Measurements from ENCODE around the gene STPG1. TPM values are rescaled to one million over a fixed set of nuclear protein-coding genes. Genes with fewer than 3 reads are reported as not detected.

Gene STPG1
- total and polyA plus RNA-seq, 2 of the 13 experiments (the other 11 are each of a cell fraction or from before 2014, with no cell fraction given): 3.4 to 4.3 TPM

DNA sequence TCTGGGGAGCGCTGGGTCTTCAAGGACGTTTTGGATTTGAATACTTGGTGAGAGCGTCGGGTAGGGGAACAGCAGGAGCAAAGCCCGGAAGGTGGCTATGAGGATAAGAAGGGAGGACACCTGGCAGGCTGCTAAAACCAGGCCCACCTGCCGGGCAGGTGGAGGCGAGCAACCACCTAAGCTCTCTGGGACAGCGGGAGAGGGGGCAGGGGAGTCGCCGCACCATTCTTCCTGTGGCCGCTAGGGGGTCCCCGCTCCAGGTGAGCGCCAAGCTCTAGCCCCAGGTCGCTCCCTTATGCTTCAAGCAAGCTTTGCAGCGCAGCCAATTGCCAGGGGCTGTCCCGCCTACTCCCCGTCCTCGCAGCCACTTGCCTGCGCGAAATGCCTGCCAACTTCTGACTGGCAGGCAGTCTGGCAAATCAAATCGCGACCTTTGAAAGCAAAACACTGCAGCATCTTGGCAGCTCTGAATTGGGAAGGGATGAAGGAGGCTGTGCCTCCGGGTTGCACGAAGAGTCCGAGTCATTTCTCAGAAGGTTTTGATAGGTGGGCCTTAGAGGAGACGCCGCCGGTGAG is 1.8 kb upstream of the STPG1 start, which contains the start of gene NIPAL3:
Gene NIPAL3 (plus strand): TSS at position 469 of the 576 bp plus-strand sequence. CDS start 3,746 bp downstream, outside the sequence.
- Histone ChIP-seq H3K4me3 (replicated peaks in 1 of 3; ENCODE audit: insufficient read depth in 1 of 3, low read depth in 2 of 3, low read length in 3 of 3) (peak within 1 kb of the TSS; percentile 75 to 77 (median 75)), H3K4me2 (ENCODE audit: low read depth, low read length) (peak within 1 kb of the TSS; percentile 93), H4K20me1 (ENCODE audit: insufficient read depth, low read length) (no peaks in the 10 kb centered on the region), H2AFZ (ENCODE audit: low read length) (peak within 1 kb of the TSS; percentile 97), H3K9ac (ENCODE audit: insufficient read depth, low read depth, low read length) (peak within 1 kb of the TSS; percentile 47), H3K9me3 (ENCODE audit: low read length) (no peaks in the 10 kb centered on the region), H3K27me3 (ENCODE audit: control insufficient read depth in 1 of 2, insufficient read depth in 2 of 2, low read length in 2 of 2) (no peaks in the 10 kb centered on the region; a peak in 1 of 5 replicates), H3K36me3 (replicated peaks in 1 of 2; ENCODE audit: control insufficient read depth in 1 of 2, insufficient read depth in 2 of 2, low read length in 2 of 2) (peaks cover 0 to 3% of the 10 kb centered on the region in 2 experiments; a peak in 1 of 5 replicates), H3K4me1 (ENCODE audit: insufficient read depth, low read length) (peaks cover 43% of the 10 kb centered on the region), H3K79me2 (ENCODE audit: insufficient read depth, low read length) (no peaks in the 10 kb centered on the region), H3K27ac (ENCODE audit: extremely low read length, insufficient read depth, low read length) (peak within 1 kb of the TSS; percentile 47)
- ChIA-PET POLR2A (interaction anchor here (0.7 to 1.9 kb wide), 9 partner anchors 8 to 290 kb away, joined by 3 to 11 read pairs (median 3); partner anchors contain the start of genes IFNLR1 and RCAN3), CTCF (ENCODE audit: low intra/inter-chr PET ratio, low total read pairs) (interaction anchor here (0.8 to 1.5 kb wide), 2 partner anchors 172 to 220 kb away, joined by 3 to 6 read pairs; no protein-coding TSS in a partner anchor)
- peak; percentile 94 for ATAC-seq
- DNase-seq (ENCODE audit: low spot score): peak; percentile 97
- WGBS (ENCODE audit: low lambda C conversion rate): 2% methylated on average over 11 of the region's 28 CpGs
- peak; percentile 98 for FAIRE-seq
- in situ Hi-C loops (cut with HindIII; ENCODE audit: extremely low pct_ligation_motif_present, low pct_unique_long_range_greater_than_20kb) (no loop called here), intact Hi-C loops (cut with micrococcal nuclease; ENCODE audit: unreplicated experiment) (loop anchor here (2.0 to 10.0 kb wide), 2 partner anchors 89 to 111 kb away; partner anchors contain the start of gene RCAN3)
- no TSS peak for BruUV-seq (replicated peaks)
- TF ChIP-seq ZNF136 (CRISPR knock-in tag; IDR thresholded peaks at IDR 0.05; ENCODE audit: low read depth): no peak
- no peak for TF ChIP-seq FOXP1 (IDR thresholded peaks at IDR 0.05)
- no peak for TF ChIP-seq FOXP1 (CRISPR knock-in tag; IDR thresholded peaks at IDR 0.05)
- TF ChIP-seq, protein P1, sequence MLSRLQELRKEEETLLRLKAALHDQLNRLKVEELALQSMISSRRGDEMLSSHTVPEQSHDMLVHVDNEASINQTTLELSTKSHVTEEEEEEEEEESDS (CRISPR knock-in tag; IDR thresholded peaks at IDR 0.05; ENCODE audit: borderline replicate concordance): no peak
- no peak for TF ChIP-seq ZNF10 (CRISPR knock-in tag; IDR thresholded peaks at IDR 0.05; ENCODE audit: borderline replicate concordance, low read depth)
- no peak for TF ChIP-seq ZNF703 (CRISPR knock-in tag; IDR thresholded peaks at IDR 0.05; ENCODE audit: borderline replicate concordance)
- peak; percentile 50 for TF ChIP-seq PTBP1 (IDR thresholded peaks at IDR 0.05; ENCODE audit: low read depth, low read length, poor library complexity, severe bottlenecking)
- TF ChIP-seq ZNF44 (CRISPR knock-in tag; IDR thresholded peaks at IDR 0.05): no peak
- TF ChIP-seq ZFYVE20 (CRISPR knock-in tag; IDR thresholded peaks at IDR 0.05; ENCODE audit: borderline replicate concordance, low read depth): no peak
- TF ChIP-seq EHMT2 (IDR thresholded peaks at IDR 0.05; ENCODE audit: borderline replicate concordance, low read depth, low read length): no peak
- TF ChIP-seq ZNF260 (CRISPR knock-in tag; IDR thresholded peaks at IDR 0.05; ENCODE audit: borderline replicate concordance, low read depth): no peak
- TF ChIP-seq ELF1 (CRISPR knock-in tag; IDR thresholded peaks at IDR 0.05): 0 out of 2 replicates have a peak, but pooled peaks have one; percentile 14
- TF ChIP-seq, protein P2, sequence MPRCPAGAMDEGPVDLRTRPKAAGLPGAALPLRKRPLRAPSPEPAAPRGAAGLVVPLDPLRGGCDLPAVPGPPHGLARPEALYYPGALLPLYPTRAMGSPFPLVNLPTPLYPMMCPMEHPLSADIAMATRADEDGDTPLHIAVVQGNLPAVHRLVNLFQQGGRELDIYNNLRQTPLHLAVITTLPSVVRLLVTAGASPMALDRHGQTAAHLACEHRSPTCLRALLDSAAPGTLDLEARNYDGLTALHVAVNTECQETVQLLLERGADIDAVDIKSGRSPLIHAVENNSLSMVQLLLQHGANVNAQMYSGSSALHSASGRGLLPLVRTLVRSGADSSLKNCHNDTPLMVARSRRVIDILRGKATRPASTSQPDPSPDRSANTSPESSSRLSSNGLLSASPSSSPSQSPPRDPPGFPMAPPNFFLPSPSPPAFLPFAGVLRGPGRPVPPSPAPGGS (CRISPR knock-in tag; IDR thresholded peaks at IDR 0.05): no peak
- TF ChIP-seq, protein P3, sequence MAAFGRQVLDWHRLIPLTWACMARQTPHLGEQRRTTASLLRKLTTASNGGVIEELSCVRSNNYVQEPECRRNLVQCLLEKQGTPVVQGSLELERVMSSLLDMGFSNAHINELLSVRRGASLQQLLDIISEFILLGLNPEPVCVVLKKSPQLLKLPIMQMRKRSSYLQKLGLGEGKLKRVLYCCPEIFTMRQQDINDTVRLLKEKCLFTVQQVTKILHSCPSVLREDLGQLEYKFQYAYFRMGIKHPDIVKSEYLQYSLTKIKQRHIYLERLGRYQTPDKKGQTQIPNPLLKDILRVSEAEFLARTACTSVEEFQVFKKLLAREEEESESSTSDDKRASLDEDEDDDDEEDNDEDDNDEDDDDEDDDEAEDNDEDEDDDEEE (CRISPR knock-in tag; IDR thresholded peaks at IDR 0.05): no peak
- no peak for TF ChIP-seq ZNF337 (CRISPR knock-in tag; IDR thresholded peaks at IDR 0.05; ENCODE audit: borderline replicate concordance, low read depth)
- TF ChIP-seq ZFP41 (CRISPR knock-in tag; IDR thresholded peaks at IDR 0.05; ENCODE audit: borderline replicate concordance): no peak
- TF ChIP-seq, protein P4, sequence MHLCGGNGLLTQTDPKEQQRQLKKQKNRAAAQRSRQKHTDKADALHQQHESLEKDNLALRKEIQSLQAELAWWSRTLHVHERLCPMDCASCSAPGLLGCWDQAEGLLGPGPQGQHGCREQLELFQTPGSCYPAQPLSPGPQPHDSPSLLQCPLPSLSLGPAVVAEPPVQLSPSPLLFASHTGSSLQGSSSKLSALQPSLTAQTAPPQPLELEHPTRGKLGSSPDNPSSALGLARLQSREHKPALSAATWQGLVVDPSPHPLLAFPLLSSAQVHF (CRISPR knock-in tag; IDR thresholded peaks at IDR 0.05): no peak
- no peak for TF ChIP-seq SPEN (CRISPR knock-in tag; IDR thresholded peaks at IDR 0.05; ENCODE audit: low read depth)
- no peak for TF ChIP-seq ZNF619 (CRISPR knock-in tag; IDR thresholded peaks at IDR 0.05)
- TF ChIP-seq, protein P5, sequence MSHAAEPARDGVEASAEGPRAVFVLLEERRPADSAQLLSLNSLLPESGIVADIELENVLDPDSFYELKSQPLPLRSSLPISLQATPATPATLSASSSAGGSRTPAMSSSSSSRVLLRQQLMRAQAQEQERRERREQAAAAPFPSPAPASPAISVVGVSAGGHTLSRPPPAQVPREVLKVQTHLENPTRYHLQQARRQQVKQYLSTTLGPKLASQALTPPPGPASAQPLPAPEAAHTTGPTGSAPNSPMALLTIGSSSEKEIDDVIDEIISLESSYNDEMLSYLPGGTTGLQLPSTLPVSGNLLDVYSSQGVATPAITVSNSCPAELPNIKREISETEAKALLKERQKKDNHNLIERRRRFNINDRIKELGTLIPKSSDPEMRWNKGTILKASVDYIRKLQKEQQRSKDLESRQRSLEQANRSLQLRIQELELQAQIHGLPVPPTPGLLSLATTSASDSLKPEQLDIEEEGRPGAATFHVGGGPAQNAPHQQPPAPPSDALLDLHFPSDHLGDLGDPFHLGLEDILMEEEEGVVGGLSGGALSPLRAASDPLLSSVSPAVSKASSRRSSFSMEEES (CRISPR knock-in tag; IDR thresholded peaks at IDR 0.05): no peak

Measured in HepG2 (cell line).